ENCODE measurements around the gene NSUN5. TPM values are rescaled to one million over a fixed set of nuclear protein-coding genes. Genes with fewer than 3 reads are reported as not detected.
A peak's percentile ranks its signal among the peaks of the same experiment; 100 is the strongest.
"Not testable (repeated sequence)": the region's sequence is repeated elsewhere in the genome, so short reads cannot be mapped to it uniquely, and the experiment has no call there.

Gene NSUN5
- total RNA-seq, 3 donors from 2014 or later: 18.9 to 26.7 (median 21.0) TPM

GRCh38 chr7:73308074-73308664 lies 457 bp downstream of the NSUN5 start:
- ATAC-seq: peak; percentile 64
- H3K4me3 ChIP-seq: peak overlapping the region; percentile 65

GRCh38 chr7:73307436-73307835 lies 1.2 kb downstream of the NSUN5 start:
- intact Hi-C loops (cut with DNase I, micrococcal nuclease): no loop called here

More at GRCh38 chr7:73308074-73308664, 457 bp downstream of the NSUN5 start:
- peak in 1 of 3 donors; percentile 61 for DNase-seq
- TF ChIP-seq CTCF (IDR thresholded peaks at IDR 0.05): no peak
- Histone ChIP-seq H3K9me3 (no peaks in the 10 kb centered on the region), H3K36me3 (ENCODE audit: low read depth) (peaks cover 4% of the 10 kb centered on the region), H3K4me1 (ENCODE audit: low read depth) (peaks cover 9% of the 10 kb centered on the region)
- intact Hi-C loops (cut with DNase I, micrococcal nuclease): no loop called here

GRCh38 chr7:73304612-73305387 lies 3.8 kb downstream of the NSUN5 start:
- not testable (repeated sequence) for DNase-seq

More at GRCh38 chr7:73307436-73307835, 1.2 kb downstream of the NSUN5 start:
- Histone ChIP-seq H3K4me3 (no peak overlapping the region), H3K9me3 (no peaks in the 10 kb centered on the region), H3K4me1 (ENCODE audit: low read depth) (peaks cover 9% of the 10 kb centered on the region), H3K36me3 (ENCODE audit: low read depth) (peaks cover 4% of the 10 kb centered on the region)
- TF ChIP-seq CTCF (IDR thresholded peaks at IDR 0.05): no peak
- DNase-seq (no peak), ATAC-seq (no peak)

GRCh38 chr7:73304071-73304470 lies 4.6 kb downstream of the NSUN5 start:
- H3K4me1 ChIP-seq (ENCODE audit: low read depth): peaks cover 9% of the 10 kb centered on the region
- H3K36me3 ChIP-seq (ENCODE audit: low read depth): peaks cover 4% of the 10 kb centered on the region
- ATAC-seq: no peak
- DNase-seq: no peak
- H3K9me3 ChIP-seq: no peaks in the 10 kb centered on the region
- intact Hi-C loops (cut with DNase I, micrococcal nuclease): no loop called here
- no peak for TF ChIP-seq CTCF (IDR thresholded peaks at IDR 0.05)
- H3K4me3 ChIP-seq: no peak overlapping the region

More at GRCh38 chr7:73304612-73305387, 3.8 kb downstream of the NSUN5 start:
- H3K4me3 ChIP-seq; ATAC-seq; intact Hi-C loops (cut with DNase I, micrococcal nuclease); H3K4me1 ChIP-seq (ENCODE audit: low read depth); H3K9me3 ChIP-seq; H3K36me3 ChIP-seq (ENCODE audit: low read depth): not testable (repeated sequence)

GRCh38 chr7:73303546-73303945 lies 5.1 kb downstream of the NSUN5 start:
- intact Hi-C loops (cut with DNase I, micrococcal nuclease): no loop called here
- Histone ChIP-seq H3K36me3 (ENCODE audit: low read depth) (peaks cover 4% of the 10 kb centered on the region), H3K9me3 (no peaks in the 10 kb centered on the region), H3K4me1 (ENCODE audit: low read depth) (peaks cover 9% of the 10 kb centered on the region), H3K4me3 (no peak overlapping the region)
- no peak for ATAC-seq
- TF ChIP-seq CTCF (IDR thresholded peaks at IDR 0.05): no peak
- DNase-seq: no peak

- intact Hi-C loops (cut with DNase I, micrococcal nuclease); DNase-seq; ATAC-seq: not testable (repeated sequence)
Observed at GRCh38 chr7:73302846-73303245, 5.8 kb downstream of the NSUN5 start.

GRCh38 chr7:73301108-73301507 lies 7.5 kb downstream of the NSUN5 start:
- H3K4me1 ChIP-seq (ENCODE audit: low read depth); DNase-seq; H3K9me3 ChIP-seq; intact Hi-C loops (cut with DNase I, micrococcal nuclease); H3K4me3 ChIP-seq; H3K36me3 ChIP-seq (ENCODE audit: low read depth): not testable (repeated sequence)
- peak; percentile 74 for ATAC-seq

More at GRCh38 chr7:73302846-73303245, 5.8 kb downstream of the NSUN5 start:
- H3K4me1 ChIP-seq (ENCODE audit: low read depth); H3K36me3 ChIP-seq (ENCODE audit: low read depth); H3K9me3 ChIP-seq; H3K4me3 ChIP-seq: not testable (repeated sequence)

GRCh38 chr7:73299812-73300211 lies 8.8 kb downstream of the NSUN5 start:
- H3K4me3 ChIP-seq; H3K9me3 ChIP-seq; H3K36me3 ChIP-seq (ENCODE audit: low read depth); ATAC-seq; DNase-seq; intact Hi-C loops (cut with DNase I, micrococcal nuclease); H3K4me1 ChIP-seq (ENCODE audit: low read depth): not testable (repeated sequence)

- DNase-seq; intact Hi-C loops (cut with DNase I, micrococcal nuclease); ATAC-seq: not testable (repeated sequence)
Observed at GRCh38 chr7:73297706-73298105, 10.9 kb downstream of the NSUN5 start.

GRCh38 chr7:73297235-73297634 lies 11.4 kb downstream of the NSUN5 start:
- H3K4me1 ChIP-seq (ENCODE audit: low read depth); DNase-seq; H3K4me3 ChIP-seq; intact Hi-C loops (cut with DNase I, micrococcal nuclease); H3K9me3 ChIP-seq; H3K36me3 ChIP-seq (ENCODE audit: low read depth); ATAC-seq: not testable (repeated sequence)

More at GRCh38 chr7:73297706-73298105, 10.9 kb downstream of the NSUN5 start:
- not testable (repeated sequence) for H3K36me3 ChIP-seq (ENCODE audit: low read depth); H3K4me1 ChIP-seq (ENCODE audit: low read depth); H3K9me3 ChIP-seq; H3K4me3 ChIP-seq
